Lung microvascular endothelial cell (primary cell): ENCODE data around the gene KCNK10. TPM values are rescaled to one million over a fixed set of nuclear protein-coding genes. Genes with fewer than 3 reads are reported as not detected.

ENCODE experiments used
- DNase-seq, 2 donors: peaks; one replicate each; pipeline versions ENCODE4 v3.0.0 to v3.0.0-alpha.2; 2010; ENCODE audit warnings: low read depth in 2 of 2
- total RNA-seq: library from RNA; depleted of rRNA; stranded (reverse); fragments of >200 nt; gene quantifications from 2 replicates; pipeline ENCODE4 v1.2.1, GENCODE V29; 2014

KCNK10 gene
- not detected in 2 replicates for total RNA-seq

DNA sequence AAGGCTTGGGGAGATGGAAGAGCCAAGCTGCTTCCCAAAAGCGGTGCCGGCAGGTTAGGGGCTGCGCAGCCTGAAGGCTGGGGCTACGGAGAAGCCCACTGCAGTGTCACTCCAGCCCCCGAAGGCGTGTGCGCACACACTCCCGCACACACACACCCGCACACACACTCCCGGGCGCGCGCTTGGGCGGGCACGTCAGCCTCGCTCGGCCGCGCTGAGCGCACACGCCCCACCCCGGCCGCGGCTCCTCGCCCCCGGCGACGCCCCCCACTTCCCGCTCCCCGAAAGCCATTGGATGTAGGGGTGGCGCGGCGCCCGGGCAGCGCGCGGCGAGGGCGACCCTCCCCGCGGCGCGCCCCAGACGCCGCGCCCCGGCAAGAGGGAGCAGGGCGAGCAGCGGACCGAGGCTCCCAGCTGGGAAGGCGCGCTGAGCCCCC, at the start of gene KCNK10:
KCNK10 (minus strand) TSS at position 184 of the 437 bp plus-strand sequence. CDS start 471 bp downstream, outside the sequence.
- no peak for DNase-seq

- no peak for DNase-seq
Measured at GRCh38 chr14:88369496-88369895, 46.4 kb upstream of the KCNK10 start.

- no peak for DNase-seq
Measured at GRCh38 chr14:88364710-88365413, 41.8 kb upstream of the KCNK10 start.

- DNase-seq: no peak
Measured at GRCh38 chr14:88363644-88364043, 40.6 kb upstream of the KCNK10 start.

DNA sequence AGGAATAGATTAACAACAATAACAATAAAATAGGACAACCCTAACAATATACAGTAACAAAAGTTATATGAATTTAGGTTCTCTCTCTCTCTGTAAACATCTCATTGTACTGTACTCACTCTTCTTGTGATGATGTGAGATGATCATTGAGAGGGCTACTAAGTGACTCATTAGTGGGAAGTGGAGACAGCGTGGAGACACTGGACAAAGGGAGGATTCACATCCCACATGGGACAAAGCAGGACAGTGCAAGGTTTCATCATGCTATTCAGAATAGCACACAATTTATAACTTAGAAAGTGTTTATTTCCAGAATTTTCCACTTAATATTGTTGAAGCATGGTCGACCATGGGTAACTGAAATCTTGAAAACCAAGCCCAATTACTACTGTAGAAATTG, 36.4 kb upstream of the KCNK10 start:
- DNase-seq: no peak

GRCh38 chr14:88354358-88354757, 31.3 kb upstream of the KCNK10 start:
- no peak for DNase-seq

DNA sequence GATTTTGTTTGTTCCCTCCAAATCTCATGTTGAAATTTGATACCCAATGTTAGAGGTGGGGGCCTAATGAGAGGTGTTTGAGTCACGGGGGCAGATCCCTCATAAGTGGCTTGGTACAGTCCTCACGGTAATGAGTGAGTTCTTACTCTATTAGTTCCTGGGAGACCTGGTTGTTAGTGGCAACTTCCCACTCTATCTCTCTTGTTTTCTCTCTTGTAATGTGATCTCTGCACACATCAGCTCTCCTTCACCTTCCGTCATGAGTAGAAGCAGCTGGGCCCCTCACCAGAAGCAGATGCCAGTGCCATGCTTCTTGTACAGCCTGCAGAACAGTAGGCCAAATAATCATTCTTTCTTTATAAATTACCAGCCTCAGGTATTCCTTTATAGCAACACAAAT, 29.6 kb upstream of the KCNK10 start:
- DNase-seq: no peak

GRCh38 chr14:88351966-88352691, 29.1 kb upstream of the KCNK10 start:
- DNase-seq: peak in 1 of 2 donors; percentile 5

DNA sequence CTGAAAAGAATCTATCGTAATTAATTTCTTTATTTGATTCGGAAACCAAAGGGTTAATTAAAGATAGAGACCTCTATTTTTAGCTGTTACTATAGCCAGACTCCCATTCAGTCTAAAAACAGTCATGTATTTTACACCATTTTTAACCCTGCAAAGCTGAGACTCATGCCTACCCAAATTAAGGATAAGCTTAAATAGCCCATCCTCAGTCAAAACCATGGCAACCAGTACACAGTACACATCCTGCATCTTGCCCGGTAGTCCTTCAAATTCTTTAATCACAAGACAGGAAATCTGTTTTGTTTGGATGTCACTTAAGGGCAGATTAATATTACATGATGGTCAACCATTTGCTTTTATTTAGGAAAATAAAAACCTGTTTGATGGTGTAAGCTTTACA, 25.5 kb upstream of the KCNK10 start:
- DNase-seq: no peak

DNA sequence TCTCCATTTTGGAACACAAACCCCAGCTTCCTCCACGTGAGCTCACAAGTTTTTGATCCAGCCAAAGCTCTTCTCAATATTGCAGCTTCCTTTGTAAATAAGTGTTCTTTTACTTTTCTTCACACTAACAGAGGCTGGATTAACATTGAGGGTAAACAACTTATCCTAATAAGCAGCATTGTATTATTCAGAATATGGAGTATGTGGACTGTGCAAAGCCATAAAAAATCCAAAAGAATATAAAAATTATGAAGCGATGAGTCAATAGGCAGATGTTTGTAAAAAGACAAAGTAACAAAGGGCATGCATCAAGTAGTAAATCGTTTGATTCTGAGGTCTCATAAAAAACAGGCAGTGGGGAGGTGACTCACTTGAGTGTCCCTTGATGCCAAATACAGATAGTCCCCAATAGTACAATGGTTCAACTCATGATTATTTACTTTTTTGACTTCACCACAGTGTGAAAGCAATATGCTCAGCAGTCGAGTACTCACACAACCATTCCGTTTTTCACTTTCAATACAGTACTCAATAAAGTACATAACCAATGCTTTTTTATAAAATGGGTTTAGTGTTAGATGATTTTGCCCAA, 23.1 kb upstream of the KCNK10 start:
- no peak for DNase-seq

- DNase-seq: no peak
Measured at GRCh38 chr14:88342980-88343379, 19.9 kb upstream of the KCNK10 start.

GRCh38 chr14:88340357-88340756, 17.3 kb upstream of the KCNK10 start:
- no peak for DNase-seq

DNA sequence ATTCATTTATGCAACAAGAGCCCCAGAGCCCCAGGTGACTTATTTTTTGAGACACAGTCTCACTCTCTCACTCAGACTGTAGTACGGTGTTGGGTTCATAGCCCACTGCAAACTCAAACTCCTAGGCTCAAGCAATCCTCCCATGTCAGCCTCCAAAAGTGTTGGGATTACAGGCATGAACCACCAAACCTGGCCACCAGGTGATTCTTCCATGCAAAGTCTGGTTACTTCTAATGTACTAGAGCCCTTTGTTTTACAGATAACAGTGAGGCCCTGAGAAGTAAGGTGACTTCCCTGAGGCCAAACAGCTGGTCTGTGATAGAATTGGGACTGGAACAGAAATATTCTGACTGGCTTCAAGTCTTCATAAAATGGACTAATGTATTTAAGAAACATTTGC, 10.0 kb upstream of the KCNK10 start:
- DNase-seq: no peak

DNA sequence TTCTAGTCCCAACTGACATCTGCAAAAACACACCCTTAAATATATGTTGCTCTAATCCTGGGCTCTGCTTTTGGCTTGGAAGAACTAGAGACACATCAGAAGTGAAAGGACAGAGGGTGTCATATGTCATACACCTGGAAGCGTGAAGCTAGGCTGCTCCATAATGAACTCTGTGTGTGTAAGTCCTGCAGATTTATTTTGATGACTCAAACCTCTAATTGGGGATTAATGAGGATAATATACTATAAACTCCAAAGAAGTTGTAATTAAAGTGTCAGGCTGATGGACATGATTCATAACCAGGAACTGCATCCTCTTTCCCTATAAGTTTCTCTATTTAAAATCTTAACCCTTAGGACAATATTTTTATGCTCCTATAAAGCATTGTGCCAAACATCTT, 4.4 kb upstream of the KCNK10 start:
- no peak for DNase-seq

- DNase-seq: no peak
Measured at GRCh38 chr14:88326352-88327103, 3.5 kb upstream of the KCNK10 start.

DNA sequence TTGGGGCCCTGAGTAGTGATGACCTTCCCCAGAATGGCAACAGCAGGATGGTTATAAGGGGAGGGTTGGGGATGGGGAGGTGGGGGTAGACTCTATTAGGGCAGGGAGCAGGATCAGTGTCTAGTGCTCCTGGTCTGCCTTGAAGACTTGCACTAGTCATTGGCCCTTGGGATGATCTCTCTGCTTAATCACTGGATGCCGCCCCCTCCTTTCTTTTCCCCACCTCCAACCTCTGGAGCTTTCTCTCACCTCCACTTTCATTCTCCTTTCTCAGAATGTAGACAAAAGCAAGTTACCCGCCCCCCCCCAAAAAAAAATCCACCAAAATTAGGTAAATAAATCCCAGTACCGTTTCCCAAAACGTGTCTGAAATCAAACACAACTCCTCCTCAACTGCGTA, 2.8 kb upstream of the KCNK10 start:
- DNase-seq: no peak

DNA sequence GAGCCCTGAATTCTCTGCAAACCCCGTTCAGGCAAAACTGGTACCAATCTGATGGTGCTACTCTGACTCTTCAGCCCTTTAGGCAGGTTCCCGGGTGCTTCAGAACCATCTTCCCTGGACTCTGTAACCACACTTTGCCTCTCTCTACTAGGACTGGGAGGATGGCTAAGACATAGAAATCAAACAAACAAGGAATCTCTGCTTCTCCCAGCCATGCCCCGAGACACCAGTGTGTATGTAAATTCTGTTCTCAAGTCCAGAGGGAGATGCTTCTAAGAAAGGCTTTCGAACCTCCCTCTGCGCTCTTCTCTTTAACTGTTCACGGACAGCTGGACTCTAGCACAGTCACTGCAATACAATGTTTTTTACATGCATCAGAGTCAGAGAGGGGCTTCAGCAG, 1.9 kb upstream of the KCNK10 start:
- DNase-seq: no peak

- DNase-seq: no peak
Measured at GRCh38 chr14:88324491-88324890, 1.4 kb upstream of the KCNK10 start.

- DNase-seq: no peak
Measured at GRCh38 chr14:88323523-88324199, 592 bp upstream of the KCNK10 start.

GRCh38 chr14:88322504-88323085, 474 bp downstream of the KCNK10 start:
- no peak for DNase-seq
